HG02642 (cell line): ENCODE results near the gene HM13.
"Not testable (repeated sequence)": the region's sequence is repeated elsewhere in the genome, so short reads cannot be mapped to it uniquely, and the experiment has no call there.

Experiments
- ATAC-seq: cut with Tn5 transposase; IDR thresholded peaks from one replicate; pipeline ENCODE4 v1.9.1; 2021; ENCODE audit warnings: mild to moderate bottlenecking; ENCODE audit not compliant: unreplicated experiment, poor library complexity

Gene HM13, protein sequence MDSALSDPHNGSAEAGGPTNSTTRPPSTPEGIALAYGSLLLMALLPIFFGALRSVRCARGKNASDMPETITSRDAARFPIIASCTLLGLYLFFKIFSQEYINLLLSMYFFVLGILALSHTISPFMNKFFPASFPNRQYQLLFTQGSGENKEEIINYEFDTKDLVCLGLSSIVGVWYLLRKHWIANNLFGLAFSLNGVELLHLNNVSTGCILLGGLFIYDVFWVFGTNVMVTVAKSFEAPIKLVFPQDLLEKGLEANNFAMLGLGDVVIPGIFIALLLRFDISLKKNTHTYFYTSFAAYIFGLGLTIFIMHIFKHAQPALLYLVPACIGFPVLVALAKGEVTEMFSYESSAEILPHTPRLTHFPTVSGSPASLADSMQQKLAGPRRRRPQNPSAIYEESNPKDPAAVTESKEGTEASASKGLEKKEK

DNA sequence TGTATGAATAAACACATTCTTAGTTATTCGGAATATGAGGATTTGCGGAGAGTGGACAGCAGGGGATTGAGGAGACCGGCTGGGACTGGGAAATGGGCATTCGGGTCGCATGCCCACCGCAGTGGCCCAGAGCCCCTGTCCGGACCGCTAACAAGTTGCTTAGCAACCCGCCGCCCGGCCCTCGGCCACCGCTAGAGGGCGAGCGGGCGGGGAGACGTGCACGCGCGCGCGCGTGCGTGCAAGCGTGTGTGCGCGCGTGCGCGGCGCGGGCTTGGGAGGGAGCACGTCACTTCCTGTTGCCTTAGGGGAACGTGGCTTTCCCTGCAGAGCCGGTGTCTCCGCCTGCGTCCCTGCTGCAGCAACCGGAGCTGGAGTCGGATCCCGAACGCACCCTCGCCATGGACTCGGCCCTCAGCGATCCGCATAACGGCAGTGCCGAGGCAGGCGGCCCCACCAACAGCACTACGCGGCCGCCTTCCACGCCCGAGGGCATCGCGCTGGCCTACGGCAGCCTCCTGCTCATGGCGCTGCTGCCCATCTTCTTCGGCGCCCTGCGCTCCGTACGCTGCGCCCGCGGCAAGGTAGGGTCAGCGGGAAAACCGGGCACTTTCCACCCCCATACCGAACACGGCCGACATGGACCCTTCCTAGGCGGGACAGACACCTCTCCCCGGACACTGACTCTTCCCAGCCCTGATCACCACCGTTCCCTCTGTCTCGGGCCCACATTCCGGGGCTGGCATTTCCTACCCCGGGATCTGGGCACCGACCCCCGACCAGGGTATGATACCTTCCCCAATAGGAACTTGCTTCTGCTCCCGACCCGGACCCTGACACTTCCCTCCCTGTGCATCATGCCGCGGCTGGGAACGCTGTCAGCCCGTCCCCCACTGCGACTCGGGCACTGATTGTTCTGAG, at the start of gene HM13:
Gene HM13 (plus strand): TSS at position 289 of the 918 bp plus-strand sequence. CDS start 110 bp downstream, at position 399.
- peak; percentile 89 for ATAC-seq

DNA sequence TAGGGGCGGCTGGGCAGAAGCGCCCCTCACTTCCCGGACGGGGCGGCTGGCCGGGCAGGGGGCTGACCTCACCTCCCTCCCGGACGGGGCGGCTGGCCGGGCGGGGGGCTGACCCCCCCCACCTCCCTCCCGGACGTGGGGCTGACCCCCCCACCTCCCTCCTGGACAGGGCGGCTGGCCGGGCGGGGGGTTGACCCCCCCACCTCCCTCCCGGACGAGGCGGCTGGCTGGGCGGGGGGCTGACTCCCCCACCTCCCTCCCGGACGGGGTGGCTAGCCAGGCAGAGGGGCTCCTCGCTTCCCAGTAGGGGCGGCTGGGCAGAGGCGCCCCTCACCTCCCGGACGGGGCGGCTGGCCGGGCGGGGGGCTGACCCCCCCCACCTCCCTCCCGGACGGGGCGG, 43.3 kb upstream of the HM13 start:
- ATAC-seq = not testable (repeated sequence)

DNA sequence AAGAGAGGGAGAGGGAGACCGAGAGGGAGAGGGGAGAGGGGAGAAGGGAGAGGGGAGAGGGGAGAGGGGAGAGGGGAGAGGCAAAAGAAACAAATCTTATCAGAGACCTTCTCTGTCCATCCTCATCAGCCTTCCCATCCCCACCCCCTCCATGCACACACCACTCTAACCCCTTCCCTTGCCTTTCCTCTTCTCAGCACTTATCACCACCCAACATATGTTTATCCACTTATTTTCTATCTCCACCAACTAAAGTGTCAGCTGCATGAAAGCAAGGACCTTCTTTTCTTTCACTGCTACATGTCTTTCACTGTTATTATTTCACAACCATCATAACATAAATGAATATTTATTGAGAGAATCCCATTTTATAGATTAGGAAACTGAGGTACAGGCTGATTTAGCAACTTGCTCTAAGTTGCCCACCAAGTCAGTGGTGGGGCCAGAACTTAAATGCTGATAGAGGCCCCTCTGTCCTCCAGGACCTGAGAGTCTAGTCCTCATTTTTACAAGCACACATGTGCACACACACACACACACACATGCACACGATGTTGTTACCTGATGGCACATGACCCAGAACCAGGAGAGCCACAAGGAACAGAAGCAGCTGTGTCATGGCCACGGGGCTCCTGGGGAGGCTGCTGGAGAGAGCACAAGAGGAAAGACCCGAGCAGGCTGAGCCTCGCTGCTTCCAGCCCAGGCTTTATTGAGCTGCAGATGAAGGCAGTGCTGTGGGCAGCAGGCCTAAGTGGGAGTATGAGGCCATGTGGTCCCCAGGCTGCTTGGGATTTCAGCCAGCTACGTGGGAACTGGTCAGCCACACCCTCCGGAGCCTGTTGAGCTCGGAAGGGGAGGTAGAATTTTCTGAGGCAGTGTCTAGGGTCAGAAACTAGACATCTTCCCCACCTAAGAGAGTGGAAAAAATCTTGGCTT, 41.6 kb upstream of the HM13 start:
- no peak for ATAC-seq

DNA sequence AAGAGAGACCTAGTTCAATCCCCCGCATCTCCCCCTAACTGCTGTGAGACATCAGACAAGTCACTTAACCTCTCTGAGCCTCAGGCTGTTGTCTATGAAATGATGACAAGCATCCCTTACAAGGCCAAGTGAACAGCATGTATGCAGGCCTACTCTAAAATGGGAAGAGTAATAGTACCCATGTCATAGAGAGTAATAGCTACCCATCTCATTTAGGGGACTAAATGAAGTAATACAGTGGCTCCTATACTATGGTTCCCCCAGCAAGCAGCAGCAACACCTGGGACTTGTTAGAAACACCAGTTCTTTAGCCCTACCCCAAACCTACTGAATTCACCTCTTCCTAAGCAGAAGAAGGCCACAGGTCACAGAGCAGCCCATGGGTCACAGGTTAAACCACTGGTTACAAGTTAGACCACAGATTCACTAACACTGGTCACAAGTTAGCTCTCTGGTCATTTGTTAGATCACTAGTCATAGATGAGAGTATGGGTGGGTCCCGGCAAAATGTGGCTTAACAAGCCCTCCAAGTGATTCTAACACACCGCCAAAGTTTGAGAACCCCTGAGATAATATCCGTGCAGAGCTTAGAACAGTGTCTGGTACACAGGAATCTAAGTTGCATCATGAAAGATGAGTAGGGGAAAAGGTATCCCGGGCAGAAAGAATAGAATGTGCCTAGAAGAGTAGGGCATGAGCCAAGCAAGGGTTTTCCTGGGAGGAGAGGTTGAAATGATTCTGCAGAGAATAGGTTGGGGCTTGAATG, 40.7 kb upstream of the HM13 start:
- ATAC-seq = peak; percentile 17

DNA sequence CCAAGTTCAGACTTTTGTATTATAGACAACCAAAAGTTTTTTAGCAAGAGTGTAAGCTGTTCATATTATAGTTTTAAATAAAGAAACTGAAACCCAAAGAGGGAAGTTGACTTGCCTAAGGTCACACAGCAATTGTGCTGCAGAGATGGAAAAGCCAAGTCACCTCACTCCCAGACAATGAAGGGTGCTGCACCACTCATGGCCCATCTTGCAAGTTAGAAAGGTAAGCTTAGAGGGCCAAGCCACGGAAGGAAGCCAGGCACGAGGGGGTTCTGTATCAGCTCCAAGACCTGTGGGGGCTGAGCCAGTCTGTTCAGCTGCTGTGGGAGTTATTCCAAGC, 40.2 kb upstream of the HM13 start:
- peak; percentile 68 for ATAC-seq

DNA sequence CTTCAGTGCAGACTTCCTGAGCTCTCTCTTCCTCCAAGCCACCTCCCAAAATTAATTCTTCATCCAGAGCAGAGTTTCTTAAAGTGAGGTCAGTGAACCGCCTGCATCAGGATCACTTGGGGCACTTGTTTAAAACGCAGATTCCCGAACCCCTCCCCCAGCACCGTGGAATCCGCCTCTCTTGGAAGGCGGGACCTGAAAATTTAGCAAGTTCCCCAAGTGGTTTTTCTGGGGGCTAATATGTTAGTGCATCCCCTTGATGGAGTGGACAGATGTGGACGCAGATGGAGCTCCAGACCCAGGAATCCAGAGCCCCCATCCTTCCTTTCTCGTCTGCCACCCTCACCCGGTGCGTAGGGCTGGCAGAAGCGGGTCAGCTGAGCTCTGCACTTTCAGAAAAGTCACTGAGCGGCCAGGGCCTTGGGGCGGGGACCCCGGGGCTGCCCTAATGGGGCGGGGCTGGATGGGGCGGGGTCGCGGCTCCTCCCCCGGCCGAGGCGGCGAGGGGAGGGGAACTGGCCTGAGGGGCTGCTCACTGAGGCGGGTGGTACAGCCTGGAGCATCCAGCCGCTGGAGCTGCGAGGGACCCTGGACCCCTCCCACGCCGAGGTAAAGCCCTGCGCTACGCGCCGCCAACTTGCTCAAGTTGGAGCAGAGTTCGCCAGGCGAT, 39.3 kb upstream of the HM13 start, which contains the start of the genes DEFB124 and REM1:
Gene DEFB124 (minus strand): TSS at position 370 of the 670 bp plus-strand sequence. CDS start 2,114 bp downstream, outside the sequence.
Gene REM1 (plus strand): TSS at position 531 of the 670 bp plus-strand sequence. CDS start 1,158 bp downstream, outside the sequence.
- no peak for ATAC-seq

DNA sequence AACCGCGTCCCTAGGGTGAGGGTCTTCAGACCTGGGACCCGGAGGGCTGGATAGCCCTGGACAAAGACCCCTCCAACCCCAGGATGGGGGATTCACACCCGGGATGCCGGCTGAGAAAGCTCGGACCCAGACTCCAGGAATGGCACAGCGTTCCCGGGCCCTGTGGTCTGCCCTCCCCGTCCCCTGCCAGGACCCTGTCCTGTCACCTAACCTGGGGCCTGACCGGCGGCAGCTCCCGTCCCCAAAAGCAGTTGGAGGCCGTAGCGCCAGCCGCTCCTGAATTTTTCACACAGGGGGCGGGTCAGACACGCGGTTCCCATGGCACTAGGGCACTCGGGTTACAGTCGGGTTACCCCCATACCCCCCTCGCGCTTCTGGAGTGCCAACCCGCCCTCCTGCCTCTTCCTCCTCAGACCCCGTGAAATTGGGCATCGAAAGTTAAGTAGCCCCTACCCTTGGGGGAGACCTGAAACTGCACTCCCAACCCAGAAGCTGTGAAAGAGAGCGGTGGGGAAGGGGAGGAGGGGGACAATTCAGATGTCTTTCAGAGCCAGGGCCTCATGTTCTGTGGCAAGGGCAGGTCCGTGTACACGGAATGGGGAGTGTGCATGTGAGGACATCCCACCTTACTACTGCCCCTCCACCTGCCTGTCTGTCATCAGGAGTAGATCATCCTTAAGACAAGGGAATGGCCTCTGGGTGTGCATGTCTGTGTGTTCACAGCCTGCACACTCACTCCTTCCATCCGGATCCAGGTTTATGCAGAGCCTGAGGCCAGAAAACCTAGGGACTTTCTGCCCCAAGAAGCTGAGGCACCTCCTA, 38.6 kb upstream of the HM13 start:
- ATAC-seq = no peak

DNA sequence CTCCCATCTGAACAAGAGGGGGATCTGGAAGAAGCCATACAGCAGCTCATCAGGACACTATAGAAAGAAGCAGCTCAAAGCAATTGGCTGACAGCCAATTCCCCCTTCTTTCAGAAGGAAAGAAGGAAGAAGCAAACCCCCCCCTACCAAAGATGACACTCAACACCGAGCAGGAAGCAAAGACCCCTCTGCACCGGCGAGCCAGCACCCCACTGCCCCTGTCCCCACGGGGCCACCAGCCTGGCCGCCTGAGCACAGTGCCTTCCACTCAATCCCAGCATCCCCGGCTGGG, 38.0 kb upstream of the HM13 start:
- no peak for ATAC-seq

DNA sequence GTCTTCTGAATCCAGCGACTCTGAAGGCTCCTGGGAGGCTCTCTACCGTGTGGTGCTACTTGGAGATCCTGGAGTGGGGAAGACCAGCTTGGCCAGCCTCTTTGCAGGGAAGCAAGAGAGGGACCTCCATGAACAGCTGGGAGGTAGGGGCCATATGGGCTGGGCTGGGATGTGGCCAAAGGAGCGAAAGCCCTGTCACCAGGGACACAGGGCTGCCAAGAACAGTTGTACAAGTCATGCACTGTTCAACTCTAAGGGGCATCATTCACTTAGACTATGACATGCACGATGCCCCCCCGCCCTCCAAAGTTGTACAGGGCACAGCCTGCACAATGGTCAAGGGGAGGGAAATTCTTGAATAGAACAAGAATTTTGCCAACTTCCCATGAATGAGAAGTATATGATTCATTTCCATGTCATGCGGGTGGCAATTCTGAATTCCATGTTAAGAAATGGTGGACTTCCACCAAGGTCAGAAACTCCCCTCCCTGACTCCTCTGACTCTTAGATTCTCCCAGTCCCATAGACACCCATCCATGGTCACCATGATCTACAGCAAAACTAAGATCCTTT, 37.5 kb upstream of the HM13 start:
- no peak for ATAC-seq

DNA sequence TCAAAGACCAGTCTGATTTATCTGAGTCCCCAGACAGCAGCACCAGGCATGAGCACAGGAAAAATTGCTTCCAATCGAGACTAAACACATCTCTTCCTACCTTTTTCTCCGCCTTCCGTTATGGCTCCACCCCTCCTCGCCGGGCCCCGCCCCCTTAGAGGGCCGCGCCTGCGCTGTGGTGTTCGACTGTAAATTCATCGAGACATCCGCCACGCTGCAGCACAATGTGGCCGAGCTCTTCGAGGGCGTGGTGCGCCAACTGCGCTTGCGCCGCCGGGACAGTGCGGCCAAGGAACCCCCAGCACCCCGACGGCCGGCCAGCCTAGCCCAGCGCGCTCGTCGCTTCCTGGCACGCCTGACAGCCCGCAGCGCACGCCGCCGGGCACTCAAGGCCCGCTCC, 30.2 kb upstream of the HM13 start:
- no peak for ATAC-seq

DNA sequence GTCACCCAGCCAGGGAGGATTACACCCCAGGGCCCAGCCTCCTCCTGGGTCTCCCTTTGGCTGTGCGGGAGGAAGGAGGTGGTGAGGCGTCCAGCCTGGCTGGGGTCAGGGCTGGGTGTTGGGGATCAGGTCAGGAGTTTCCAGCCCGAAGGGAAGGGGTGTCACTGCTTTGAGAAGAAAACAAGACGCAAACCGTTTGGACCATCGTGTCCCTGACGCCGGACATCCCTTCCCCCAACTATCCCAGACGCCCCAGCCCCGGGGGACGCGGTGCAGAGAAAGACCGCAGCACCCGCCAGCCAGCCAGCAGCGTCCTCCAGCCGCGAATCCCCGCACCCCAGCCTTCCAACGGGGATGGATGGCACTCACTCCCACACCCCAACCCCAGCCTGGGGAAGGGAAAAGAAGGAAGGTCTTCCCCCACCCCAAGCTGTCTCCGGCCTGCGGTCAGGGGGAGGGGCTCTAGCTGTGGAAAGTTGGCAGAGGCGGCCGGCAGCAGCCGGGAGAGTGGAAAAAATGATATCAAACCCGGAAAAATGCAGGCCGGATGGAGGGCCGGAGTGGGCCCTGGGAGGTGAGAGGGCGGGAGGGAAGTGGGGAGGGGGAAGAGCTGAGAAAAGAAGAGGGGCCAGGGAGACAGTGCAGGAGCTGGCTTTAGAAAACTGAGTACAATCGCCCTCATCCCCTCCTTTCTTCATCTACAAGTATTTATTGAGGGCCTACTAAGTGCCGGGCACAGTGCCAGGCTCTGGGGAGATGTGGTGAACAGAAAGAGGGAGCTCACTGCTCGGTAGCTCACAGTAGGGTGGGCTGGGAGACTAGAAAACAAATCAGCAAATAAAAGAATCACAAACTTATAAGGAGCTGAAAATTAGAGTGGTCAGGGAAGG, 28.5 kb upstream of the HM13 start:
- ATAC-seq = no peak

DNA sequence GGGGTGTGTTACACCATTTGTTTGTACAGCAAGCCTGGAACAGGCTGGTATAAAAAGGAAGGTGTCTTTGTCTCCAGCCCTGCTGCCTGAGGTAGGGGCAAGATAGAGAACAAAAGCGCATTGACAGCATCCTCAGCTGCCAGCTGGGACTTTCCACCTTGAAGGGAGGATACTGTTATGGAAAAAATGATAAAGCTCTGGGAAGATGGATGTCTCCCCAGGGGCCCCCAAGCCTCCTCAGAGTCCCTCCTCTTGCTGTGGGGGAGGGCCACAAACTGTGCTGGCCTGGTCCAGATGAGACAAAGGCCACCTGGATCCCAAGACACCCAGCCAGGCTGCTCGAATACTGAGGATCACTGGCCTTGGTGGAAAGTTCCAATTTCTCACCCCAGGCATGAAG, 26.1 kb upstream of the HM13 start:
- ATAC-seq = no peak

DNA sequence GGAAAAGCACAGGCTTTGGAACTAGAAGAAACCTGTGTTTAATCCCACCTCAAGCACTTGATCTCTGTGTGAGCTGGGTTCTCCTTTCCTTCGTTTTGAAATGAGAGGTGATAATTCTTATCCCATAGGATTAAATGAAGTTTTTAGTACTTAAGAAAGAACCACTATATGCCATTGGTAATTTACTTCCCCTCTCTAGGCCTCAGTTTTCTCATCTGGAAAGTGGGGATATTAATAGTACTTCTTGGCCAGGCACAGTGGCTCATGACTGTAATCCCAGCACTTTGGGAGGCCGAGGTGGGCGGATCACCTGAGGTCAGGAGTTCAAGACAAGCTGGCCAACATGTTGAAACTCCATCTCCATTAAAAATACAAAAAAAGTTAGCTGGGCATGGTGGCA, 25.1 kb upstream of the HM13 start:
- ATAC-seq = no peak

DNA sequence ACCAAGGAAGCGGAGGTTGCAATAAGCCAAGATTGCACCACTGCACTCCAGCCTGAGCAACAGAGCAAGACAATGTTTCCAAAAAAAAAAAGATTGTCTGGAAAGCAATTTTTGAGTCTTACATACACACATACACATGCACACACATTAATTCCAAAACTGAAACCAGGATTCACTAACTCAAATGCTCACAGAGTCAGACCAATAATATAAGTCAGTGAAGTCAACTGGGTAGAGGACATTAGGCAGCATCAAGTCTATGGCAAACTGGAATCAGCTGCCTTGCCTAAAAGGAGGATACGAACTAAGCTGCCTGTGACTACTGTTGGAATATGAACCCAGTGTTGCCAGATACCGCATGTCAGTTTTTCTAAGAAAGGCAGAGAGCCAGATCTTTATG, 23.5 kb upstream of the HM13 start:
- ATAC-seq = no peak

DNA sequence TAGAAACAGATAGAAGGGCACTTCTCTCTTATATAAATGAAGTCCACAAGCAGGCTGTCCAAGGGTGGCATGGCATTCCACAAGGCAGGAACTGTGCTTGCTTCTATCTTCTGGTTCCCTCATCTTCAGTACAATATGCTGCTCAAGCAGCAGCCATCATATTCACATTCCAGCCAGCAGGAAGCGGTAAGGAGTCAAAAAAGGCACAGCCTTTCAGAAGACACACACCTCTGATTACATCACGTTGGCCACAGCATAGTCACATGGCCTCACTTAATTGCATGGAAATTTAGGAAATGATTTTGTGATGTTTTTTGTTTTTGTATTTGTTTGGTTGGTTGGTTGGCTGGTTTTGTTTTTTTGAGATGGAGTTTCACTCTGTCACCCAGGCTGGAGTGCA, 20.1 kb upstream of the HM13 start:
- no peak for ATAC-seq

DNA sequence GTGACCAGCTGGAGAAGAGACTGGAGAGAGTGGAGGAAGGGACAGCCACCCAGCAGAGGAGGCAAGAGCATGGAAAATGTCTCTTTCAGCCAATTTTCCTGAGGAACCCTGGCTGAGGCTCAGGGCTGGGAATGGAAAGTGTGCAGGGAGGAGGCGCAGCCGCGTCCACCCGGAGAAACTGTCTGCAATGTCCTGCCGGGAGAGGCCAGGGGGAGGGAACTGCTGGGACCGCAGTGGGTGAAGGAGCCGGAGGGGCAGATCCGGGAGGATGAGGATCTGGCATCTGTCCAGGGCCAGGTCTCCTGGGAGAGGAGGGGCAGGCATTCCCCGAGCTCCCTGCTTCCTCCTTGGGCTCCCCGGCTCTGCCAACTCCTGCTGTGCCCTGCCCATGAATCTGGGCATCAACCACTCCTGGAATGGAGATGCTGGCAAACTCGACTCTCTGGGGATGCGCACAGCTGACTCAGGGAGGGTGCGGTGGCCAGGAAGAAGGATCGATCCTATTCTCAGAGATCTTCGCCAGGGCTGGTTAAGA, 17.4 kb upstream of the HM13 start:
- ATAC-seq = no peak
